ENCODE results near the gene KIAA2012.
"Not testable (repeated sequence)": the region's sequence is repeated elsewhere in the genome, so short reads cannot be mapped to it uniquely, and the experiment has no call there.

KIAA2012 gene

DNA sequence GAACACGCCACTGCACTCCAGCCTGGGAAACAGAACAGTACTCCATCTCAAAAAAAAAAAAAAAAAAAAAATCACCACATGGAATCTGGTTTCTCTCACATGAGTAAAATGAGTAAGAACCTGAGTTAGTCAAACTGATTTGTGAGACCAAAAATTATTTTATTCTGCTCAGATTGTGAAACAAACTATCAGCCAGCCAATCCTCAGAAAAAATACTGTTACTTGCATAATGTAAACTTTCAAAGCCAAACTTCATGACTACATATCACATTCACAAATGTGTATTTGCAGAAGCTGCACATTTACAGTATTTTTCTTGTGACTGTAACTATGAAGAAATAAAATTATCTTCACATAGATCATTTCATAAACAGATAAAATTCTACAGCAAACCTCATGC lies 142.1 kb downstream of the KIAA2012 start:
- TF ChIP-seq ZNF565 (CRISPR knock-in tag; conservative IDR thresholded peaks at IDR 0.05; ENCODE audit: low read depth): no peak
- no peak for TF ChIP-seq BACH2 (CRISPR knock-in tag; IDR thresholded peaks at IDR 0.05; ENCODE audit: borderline replicate concordance)
- no peak for TF ChIP-seq ARNTL (CRISPR knock-in tag; IDR thresholded peaks at IDR 0.05; ENCODE audit: borderline replicate concordance, low read depth)
- ATAC-seq: no peak

DNA sequence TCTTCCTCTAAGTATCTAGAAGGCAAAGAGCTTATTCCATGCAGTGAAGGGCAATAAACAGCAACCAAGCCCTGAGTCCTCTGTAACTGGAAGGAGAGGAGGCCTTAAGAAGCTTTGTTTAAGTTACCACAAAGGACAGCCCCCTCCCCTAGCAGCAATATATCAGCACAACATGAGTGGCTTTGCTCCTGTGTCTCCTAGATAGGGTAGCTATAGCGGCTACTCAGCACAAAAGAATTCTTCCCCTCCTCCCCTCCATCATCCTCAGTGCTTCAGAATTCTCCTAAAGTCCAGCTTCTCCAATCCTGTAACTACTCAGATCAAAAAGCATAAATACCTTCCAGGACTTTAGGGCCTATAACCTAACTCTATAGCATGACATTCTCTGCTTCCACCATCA lies 148.8 kb downstream of the KIAA2012 start:
- peak; percentile 88 for ATAC-seq
- no peak for TF ChIP-seq ARNTL (CRISPR knock-in tag; IDR thresholded peaks at IDR 0.05; ENCODE audit: borderline replicate concordance, low read depth)
- no peak for TF ChIP-seq CSDC2 (CRISPR knock-in tag; IDR thresholded peaks at IDR 0.05)
- TF ChIP-seq, protein P1, sequence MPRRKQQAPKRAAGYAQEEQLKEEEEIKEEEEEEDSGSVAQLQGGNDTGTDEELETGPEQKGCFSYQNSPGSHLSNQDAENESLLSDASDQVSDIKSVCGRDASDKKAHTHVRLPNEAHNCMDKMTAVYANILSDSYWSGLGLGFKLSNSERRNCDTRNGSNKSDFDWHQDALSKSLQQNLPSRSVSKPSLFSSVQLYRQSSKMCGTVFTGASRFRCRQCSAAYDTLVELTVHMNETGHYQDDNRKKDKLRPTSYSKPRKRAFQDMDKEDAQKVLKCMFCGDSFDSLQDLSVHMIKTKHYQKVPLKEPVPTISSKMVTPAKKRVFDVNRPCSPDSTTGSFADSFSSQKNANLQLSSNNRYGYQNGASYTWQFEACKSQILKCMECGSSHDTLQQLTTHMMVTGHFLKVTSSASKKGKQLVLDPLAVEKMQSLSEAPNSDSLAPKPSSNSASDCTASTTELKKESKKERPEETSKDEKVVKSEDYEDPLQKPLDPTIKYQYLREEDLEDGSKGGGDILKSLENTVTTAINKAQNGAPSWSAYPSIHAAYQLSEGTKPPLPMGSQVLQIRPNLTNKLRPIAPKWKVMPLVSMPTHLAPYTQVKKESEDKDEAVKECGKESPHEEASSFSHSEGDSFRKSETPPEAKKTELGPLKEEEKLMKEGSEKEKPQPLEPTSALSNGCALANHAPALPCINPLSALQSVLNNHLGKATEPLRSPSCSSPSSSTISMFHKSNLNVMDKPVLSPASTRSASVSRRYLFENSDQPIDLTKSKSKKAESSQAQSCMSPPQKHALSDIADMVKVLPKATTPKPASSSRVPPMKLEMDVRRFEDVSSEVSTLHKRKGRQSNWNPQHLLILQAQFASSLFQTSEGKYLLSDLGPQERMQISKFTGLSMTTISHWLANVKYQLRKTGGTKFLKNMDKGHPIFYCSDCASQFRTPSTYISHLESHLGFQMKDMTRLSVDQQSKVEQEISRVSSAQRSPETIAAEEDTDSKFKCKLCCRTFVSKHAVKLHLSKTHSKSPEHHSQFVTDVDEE (CRISPR knock-in tag; IDR thresholded peaks at IDR 0.05): no peak
- no peak for TF ChIP-seq TOX (CRISPR knock-in tag; IDR thresholded peaks at IDR 0.05; ENCODE audit: borderline replicate concordance)
- TF ChIP-seq BACH2 (CRISPR knock-in tag; IDR thresholded peaks at IDR 0.05; ENCODE audit: borderline replicate concordance): no peak
- no peak for TF ChIP-seq ESRRG (CRISPR knock-in tag; IDR thresholded peaks at IDR 0.05)
- no peak for TF ChIP-seq TCF4 (CRISPR knock-in tag; IDR thresholded peaks at IDR 0.05; ENCODE audit: borderline replicate concordance)
- TF ChIP-seq OSR1 (CRISPR knock-in tag; IDR thresholded peaks at IDR 0.05): no peak
- TF ChIP-seq, protein P2, sequence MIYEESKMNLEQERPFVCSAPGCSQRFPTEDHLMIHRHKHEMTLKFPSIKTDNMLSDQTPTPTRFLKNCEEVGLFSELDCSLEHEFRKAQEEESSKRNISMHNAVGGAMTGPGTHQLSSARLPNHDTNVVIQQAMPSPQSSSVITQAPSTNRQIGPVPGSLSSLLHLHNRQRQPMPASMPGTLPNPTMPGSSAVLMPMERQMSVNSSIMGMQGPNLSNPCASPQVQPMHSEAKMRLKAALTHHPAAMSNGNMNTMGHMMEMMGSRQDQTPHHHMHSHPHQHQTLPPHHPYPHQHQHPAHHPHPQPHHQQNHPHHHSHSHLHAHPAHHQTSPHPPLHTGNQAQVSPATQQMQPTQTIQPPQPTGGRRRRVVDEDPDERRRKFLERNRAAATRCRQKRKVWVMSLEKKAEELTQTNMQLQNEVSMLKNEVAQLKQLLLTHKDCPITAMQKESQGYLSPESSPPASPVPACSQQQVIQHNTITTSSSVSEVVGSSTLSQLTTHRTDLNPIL (CRISPR knock-in tag; IDR thresholded peaks at IDR 0.05; ENCODE audit: low read depth): no peak
- no peak for TF ChIP-seq ZFP3 (CRISPR knock-in tag; IDR thresholded peaks at IDR 0.05)
- no peak for TF ChIP-seq SNAI2 (CRISPR knock-in tag; IDR thresholded peaks at IDR 0.05)
- TF ChIP-seq GLIS3 (CRISPR knock-in tag; IDR thresholded peaks at IDR 0.05): no peak
- TF ChIP-seq ZNF8 (CRISPR knock-in tag; IDR thresholded peaks at IDR 0.05): no peak

DNA sequence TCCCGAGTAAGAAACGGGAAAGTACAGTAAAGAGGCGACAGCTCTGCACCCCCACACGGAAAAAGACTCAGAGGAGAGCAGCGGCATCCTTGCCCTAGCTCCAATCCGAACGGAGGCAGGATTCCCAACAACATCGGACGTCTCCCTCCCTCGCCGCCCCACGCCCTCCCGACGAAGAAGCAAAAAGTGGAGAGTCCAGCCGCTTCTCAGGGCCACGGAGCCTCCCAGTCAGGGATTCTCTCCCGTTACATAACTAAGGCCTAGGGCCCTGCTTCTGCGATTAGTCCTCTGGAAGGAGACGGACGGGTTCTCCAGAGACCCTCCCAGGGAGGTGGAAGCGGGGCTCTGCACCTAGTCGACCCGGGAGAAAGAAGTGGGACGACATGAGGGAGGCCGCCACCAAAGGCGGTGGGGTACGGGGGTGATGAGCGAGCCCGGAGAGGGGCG lies 164.8 kb downstream of the KIAA2012 start:
- ATAC-seq: peak; percentile 78
- TF ChIP-seq, protein P3, sequence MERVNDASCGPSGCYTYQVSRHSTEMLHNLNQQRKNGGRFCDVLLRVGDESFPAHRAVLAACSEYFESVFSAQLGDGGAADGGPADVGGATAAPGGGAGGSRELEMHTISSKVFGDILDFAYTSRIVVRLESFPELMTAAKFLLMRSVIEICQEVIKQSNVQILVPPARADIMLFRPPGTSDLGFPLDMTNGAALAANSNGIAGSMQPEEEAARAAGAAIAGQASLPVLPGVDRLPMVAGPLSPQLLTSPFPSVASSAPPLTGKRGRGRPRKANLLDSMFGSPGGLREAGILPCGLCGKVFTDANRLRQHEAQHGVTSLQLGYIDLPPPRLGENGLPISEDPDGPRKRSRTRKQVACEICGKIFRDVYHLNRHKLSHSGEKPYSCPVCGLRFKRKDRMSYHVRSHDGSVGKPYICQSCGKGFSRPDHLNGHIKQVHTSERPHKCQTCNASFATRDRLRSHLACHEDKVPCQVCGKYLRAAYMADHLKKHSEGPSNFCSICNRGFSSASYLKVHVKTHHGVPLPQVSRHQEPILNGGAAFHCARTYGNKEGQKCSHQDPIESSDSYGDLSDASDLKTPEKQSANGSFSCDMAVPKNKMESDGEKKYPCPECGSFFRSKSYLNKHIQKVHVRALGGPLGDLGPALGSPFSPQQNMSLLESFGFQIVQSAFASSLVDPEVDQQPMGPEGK (CRISPR knock-in tag; IDR thresholded peaks at IDR 0.05; ENCODE audit: borderline replicate concordance): no peak

DNA sequence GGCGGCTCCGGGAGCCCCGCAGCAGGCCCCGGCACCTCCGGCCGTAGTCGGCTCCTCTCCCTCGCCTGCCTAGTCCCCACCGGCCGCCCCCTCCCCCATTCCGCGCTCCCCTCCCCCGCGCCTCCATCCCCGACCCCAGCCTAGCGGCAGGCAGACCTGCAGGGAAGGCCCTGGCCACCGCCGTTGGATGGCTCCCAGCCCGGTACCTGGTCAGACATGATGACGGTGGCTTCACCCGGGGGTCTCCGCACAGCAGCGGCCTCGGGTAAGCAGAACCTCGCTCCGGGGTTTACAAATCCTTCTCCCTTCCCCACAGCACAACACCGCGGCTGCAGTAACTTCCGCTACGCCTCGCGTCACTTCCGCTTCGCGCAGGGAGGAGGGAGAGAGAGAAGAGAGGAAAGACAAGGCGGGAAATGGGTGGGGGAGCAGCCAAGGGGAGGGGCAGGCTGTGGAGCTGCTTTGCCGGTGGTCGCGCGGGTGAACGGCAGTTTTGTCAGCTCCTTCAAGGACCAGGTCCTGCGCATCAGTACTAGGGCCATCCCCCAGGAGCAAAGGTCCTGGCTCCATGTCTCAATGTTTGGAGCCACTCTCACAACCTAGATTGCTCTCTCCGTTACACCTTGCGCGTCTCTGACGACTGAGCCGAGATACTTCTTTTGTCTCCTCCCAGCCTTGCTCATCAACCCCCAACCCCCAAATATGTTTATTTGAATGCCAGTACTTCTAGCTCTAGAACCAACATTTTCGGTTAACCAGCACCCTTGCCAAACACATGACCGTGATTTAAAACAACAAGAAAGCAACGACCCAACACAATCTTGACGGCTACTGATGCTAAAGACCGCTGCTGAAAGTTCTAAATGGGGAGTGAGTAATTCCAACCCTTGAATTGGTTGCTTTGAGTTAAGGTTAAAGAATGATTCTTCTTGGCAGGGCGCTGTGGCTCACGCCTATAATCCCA lies 165.5 kb downstream of the KIAA2012 start, which contains the start of gene SUMO1:
Gene SUMO1, minus strand, starts transcription at position 364 of the 964 bp plus-strand sequence. Its CDS starts 146 bp downstream, at position 218.
- peak; percentile 96 for ATAC-seq
- TF ChIP-seq, protein P4, sequence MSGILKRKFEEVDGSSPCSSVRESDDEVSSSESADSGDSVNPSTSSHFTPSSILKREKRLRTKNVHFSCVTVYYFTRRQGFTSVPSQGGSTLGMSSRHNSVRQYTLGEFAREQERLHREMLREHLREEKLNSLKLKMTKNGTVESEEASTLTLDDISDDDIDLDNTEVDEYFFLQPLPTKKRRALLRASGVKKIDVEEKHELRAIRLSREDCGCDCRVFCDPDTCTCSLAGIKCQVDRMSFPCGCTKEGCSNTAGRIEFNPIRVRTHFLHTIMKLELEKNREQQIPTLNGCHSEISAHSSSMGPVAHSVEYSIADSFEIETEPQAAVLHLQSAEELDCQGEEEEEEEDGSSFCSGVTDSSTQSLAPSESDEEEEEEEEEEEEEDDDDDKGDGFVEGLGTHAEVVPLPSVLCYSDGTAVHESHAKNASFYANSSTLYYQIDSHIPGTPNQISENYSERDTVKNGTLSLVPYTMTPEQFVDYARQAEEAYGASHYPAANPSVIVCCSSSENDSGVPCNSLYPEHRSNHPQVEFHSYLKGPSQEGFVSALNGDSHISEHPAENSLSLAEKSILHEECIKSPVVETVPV (CRISPR knock-in tag; IDR thresholded peaks at IDR 0.05): no peak
- TF ChIP-seq CSDC2 (CRISPR knock-in tag; IDR thresholded peaks at IDR 0.05) (no peak), ZFP30 (CRISPR knock-in tag; IDR thresholded peaks at IDR 0.05) (no peak), TCF4 (CRISPR knock-in tag; IDR thresholded peaks at IDR 0.05; ENCODE audit: borderline replicate concordance) (no peak), ARNTL (CRISPR knock-in tag; IDR thresholded peaks at IDR 0.05; ENCODE audit: borderline replicate concordance, low read depth) (no peak), RARB (CRISPR knock-in tag; IDR thresholded peaks at IDR 0.05) (no peak), ZNF8 (CRISPR knock-in tag; IDR thresholded peaks at IDR 0.05) (no peak), ZC3H10 (CRISPR knock-in tag; IDR thresholded peaks at IDR 0.05) (no peak), TOX (CRISPR knock-in tag; IDR thresholded peaks at IDR 0.05; ENCODE audit: borderline replicate concordance) (no peak)
- TF ChIP-seq, protein P1 (CRISPR knock-in tag; IDR thresholded peaks at IDR 0.05): no peak
- TF ChIP-seq, protein P5, sequence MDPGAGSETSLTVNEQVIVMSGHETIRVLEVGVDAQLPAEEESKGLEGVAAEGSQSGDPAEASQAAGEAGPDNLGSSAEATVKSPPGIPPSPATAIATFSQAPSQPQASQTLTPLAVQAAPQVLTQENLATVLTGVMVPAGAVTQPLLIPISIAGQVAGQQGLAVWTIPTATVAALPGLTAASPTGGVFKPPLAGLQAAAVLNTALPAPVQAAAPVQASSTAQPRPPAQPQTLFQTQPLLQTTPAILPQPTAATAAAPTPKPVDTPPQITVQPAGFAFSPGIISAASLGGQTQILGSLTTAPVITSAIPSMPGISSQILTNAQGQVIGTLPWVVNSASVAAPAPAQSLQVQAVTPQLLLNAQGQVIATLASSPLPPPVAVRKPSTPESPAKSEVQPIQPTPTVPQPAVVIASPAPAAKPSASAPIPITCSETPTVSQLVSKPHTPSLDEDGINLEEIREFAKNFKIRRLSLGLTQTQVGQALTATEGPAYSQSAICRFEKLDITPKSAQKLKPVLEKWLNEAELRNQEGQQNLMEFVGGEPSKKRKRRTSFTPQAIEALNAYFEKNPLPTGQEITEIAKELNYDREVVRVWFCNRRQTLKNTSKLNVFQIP (CRISPR knock-in tag; IDR thresholded peaks at IDR 0.05; ENCODE audit: borderline replicate concordance, low read depth): no peak

DNA sequence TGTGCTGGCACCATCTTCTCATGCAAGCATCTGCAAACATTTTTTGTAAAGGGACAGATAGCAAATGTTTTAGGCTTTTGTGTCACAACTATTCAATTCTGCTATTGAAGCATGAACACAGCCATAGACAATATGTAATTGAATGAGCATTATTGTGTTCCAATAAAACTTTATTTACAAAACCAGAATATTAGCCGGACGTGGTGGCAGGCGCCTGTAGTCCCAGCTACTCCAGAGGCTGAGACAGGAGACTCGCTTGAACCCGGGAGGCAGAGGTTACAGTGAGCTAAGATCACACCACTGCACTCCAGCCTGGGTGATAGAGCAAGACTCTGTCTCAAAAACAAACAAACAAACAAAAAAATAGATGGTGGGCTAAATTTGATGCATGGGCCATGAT lies 174.7 kb downstream of the KIAA2012 start:
- ATAC-seq: not testable (repeated sequence)
